Neuronal stem cell (in vitro differentiated cells): ENCODE data around the gene TREML2.

Experiments
- DNase-seq: peaks from one replicate; pipeline ENCODE4 v3.0.0-alpha.2; 2013; ENCODE audit warnings: low spot score
- H2AFZ ChIP-seq: one replicate; pipeline ENCODE4 v1.6.1; 2013; ENCODE audit warnings: mild to moderate bottlenecking, low read length, inconsistent platforms
- H2AK5ac ChIP-seq: 2 replicates; pipeline ENCODE4 v1.6.1; 2013; ENCODE audit warnings: low read depth, mild to moderate bottlenecking, inconsistent platforms, low read length, moderate library complexity, mixed read lengths
- H2BK120ac ChIP-seq: 2 replicates; pipeline ENCODE4 v1.6.1; 2013; ENCODE audit warnings: low read depth, mild to moderate bottlenecking, inconsistent platforms, low read length, moderate library complexity, mixed read lengths
- H2BK12ac ChIP-seq: one replicate; pipeline ENCODE4 v1.6.1; 2013; ENCODE audit warnings: low read length, inconsistent platforms
- H2BK15ac ChIP-seq: 2 replicates; pipeline ENCODE4 v1.6.1; 2013; ENCODE audit warnings: mild to moderate bottlenecking, low read length, inconsistent platforms, mixed read lengths
- H2BK5ac ChIP-seq: one replicate; pipeline ENCODE4 v1.6.1; 2013; ENCODE audit warnings: inconsistent platforms, mild to moderate bottlenecking, low read length, moderate library complexity
- H3K14ac ChIP-seq: one replicate; pipeline ENCODE4 v1.6.1; 2013; ENCODE audit warnings: low read length, inconsistent platforms
- H3K18ac ChIP-seq: 2 replicates; pipeline ENCODE4 v1.6.1; 2013; ENCODE audit warnings: low read length, inconsistent platforms
- H3K23ac ChIP-seq: 2 replicates; pipeline ENCODE4 v1.6.1; 2013; ENCODE audit warnings: low read depth, mild to moderate bottlenecking, mixed read lengths, low read length, inconsistent platforms; ENCODE audit not compliant: poor library complexity
- H3K27ac ChIP-seq: replicated peaks from 3 replicates; pipeline ENCODE4 v1.5.1; 2013; ENCODE audit warnings: low read length, inconsistent platforms
- H3K27me3 ChIP-seq, 3 experiments: 2 replicates each; pipeline ENCODE4 v1.6.1; 2013; ENCODE audit warnings: low read length in 3 of 3, mild to moderate bottlenecking in 2 of 3, inconsistent platforms in 1 of 3, low read depth in 1 of 3, mixed read lengths in 1 of 3, moderate library complexity in 1 of 3; ENCODE audit not compliant: control insufficient read depth in 3 of 3, insufficient read depth in 3 of 3
- H3K36me3 ChIP-seq, 2 donors: replicated peaks in 1 of 2; 2 replicates each; pipeline ENCODE4 v1.6.1; 2013; ENCODE audit warnings: low read length in 2 of 2; ENCODE audit not compliant: control insufficient read depth in 2 of 2, insufficient read depth in 2 of 2
- H3K4ac ChIP-seq: 2 replicates; pipeline ENCODE4 v1.6.1; 2013; ENCODE audit warnings: inconsistent platforms, mild to moderate bottlenecking, low read length, moderate library complexity
- H3K4me1 ChIP-seq, 2 donors: 1 replicate in 1 of 2; 2 replicates in 1 of 2; pipeline ENCODE4 v1.6.1; 2013; ENCODE audit warnings: low read length in 2 of 2, low read depth in 1 of 2; ENCODE audit not compliant: control insufficient read depth in 2 of 2, insufficient read depth in 1 of 2
- H3K4me2 ChIP-seq: one replicate; pipeline ENCODE4 v1.6.1; 2013; ENCODE audit warnings: mild to moderate bottlenecking, low read length, inconsistent platforms; ENCODE audit not compliant: insufficient read depth, poor library complexity, severe bottlenecking
- H3K4me3 ChIP-seq, 2 donors: 2 replicates each; pipeline ENCODE4 v1.5.1; 2013; ENCODE audit warnings: low read length in 2 of 2, mild to moderate bottlenecking in 2 of 2, inconsistent platforms in 1 of 2, moderate library complexity in 1 of 2
- H3K79me1 ChIP-seq: one replicate; pipeline ENCODE4 v1.6.1; 2013; ENCODE audit warnings: low read depth, mild to moderate bottlenecking, inconsistent platforms, low read length, moderate library complexity
- H3K9ac ChIP-seq: one replicate; pipeline ENCODE4 v1.6.1; 2013; ENCODE audit warnings: mild to moderate bottlenecking, low read depth, low read length, inconsistent platforms; ENCODE audit not compliant: poor library complexity
- H3K9me3 ChIP-seq, 2 donors: replicated peaks in 1 of 2; 2 replicates each; pipeline versions ENCODE3 to v1.6.1; 2013; ENCODE audit warnings: low read length in 2 of 2, mild to moderate bottlenecking in 2 of 2, inconsistent platforms in 1 of 2, low read depth in 1 of 2, mixed read lengths in 1 of 2, moderate library complexity in 1 of 2; ENCODE audit not compliant: control insufficient read depth in 2 of 2, insufficient read depth in 1 of 2
- H4K8ac ChIP-seq: one replicate; pipeline ENCODE4 v1.6.1; 2013; ENCODE audit warnings: low read depth, mild to moderate bottlenecking, inconsistent platforms, low read length, moderate library complexity
- H4K91ac ChIP-seq: one replicate; pipeline ENCODE4 v1.6.1; 2013; ENCODE audit warnings: low read length, low read depth, mild to moderate bottlenecking, inconsistent platforms; ENCODE audit not compliant: poor library complexity
- WGBS, 2 donors: extraction: QIAGEN DNeasy Blood & Tissue Kit; methylation state at CpG; one replicate each; pipeline ENCODE4 v1.1.7; 2013; ENCODE audit warnings: missing lambda C conversion rate in 2 of 2, mixed read lengths in 1 of 2; ENCODE audit not compliant: insufficient read length in 2 of 2, insufficient replicate concordance in 1 of 2; ENCODE audit errors: extremely low coverage in 2 of 2; 5-methylcytosine and 5-hydroxymethylcytosine counted together

Gene TREML2

DNA sequence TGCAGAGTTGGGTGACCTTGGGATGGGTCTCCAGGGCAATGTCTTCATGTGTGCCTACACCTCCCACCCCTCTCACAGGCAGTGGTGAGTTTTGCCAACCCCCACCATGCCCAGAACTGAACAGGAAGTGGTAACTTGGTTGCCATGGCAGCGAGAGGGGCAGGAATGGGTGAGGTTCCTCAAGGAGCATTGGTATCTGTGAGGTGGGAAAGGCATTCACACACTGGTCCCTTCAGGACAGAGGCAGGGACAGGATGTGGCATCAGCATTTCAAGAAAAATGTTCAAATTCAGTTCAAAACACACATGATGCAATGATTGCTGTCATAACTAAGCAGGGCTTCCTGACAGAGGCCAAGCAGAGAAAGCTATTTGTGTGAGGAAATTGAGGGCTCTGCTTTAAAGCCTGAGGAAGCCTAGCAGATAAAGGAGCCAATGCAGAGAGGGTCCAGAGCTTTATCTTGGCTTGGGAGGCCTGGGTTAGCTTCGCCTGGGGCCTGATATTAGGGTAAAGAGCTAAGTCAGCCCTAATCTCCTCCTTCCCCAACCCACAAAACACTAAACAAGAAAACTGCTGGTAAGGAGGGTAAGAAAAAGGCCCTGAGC, 551 bp downstream of the TREML2 start:
- Histone ChIP-seq H3K27me3 (no peaks in the 10 kb centered on the region), H3K4ac (no peak overlapping the region), H2AK5ac (no peak overlapping the region), H2BK120ac (no peak overlapping the region), H4K8ac (peak overlapping the region; percentile 25), H2BK5ac (no peak overlapping the region), H2AFZ (peak overlapping the region; percentile 64), H3K36me3 (no peaks in the 10 kb centered on the region), H3K4me1 (peaks cover 0 to 8% of the 10 kb centered on the region in 2 donors), H3K18ac (no peak overlapping the region), H3K23ac (no peak overlapping the region), H2BK12ac (no peak overlapping the region), H3K79me1 (no peaks in the 10 kb centered on the region), H3K9me3 (no peaks in the 10 kb centered on the region), H3K14ac (peak overlapping the region; percentile 72), H3K27ac (no peak overlapping the region), H3K4me3 (no peak overlapping the region), H4K91ac (no peak overlapping the region), H3K4me2 (no peak overlapping the region), H3K9ac (no peak overlapping the region), H2BK15ac (no peak overlapping the region)
- WGBS, 2 donors = no CpG with 5 or more reads among the region's 2 CpGs
- DNase-seq = no peak

DNA sequence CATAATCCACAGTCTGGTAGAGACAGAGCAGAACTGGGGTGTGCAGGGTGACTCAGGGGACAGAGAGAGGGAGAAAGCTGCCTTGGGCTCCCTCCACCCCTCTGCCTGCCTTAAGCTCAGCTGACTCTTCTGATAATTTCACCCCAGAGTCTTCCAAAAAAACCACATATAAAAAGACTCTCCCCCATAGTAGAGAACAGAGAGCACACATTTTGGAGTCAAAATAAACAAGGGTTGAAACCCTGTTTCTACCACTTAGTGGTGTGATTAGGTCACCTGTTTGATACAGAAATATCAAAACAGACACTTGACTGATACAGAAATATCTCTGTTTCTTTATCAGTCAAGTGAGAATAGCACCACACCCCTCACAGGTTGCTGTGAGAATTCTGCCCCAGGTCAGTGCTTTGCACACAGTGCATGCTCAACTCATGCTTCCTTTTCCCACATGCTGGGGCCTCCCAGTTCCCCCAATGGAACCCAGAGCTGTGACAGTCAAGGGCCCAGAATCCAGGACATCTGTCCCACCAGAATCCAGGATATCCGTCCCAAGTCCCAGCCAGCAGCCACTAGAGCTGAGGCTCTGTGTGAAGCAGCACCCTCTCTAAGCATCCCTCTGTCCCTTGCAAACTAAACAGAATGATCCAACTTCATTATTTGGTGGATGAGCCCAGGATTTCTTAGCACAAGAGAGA, 1.2 kb downstream of the TREML2 start:
- no peak overlapping the region for H3K23ac ChIP-seq
- DNase-seq = no peak
- H3K4ac ChIP-seq = no peak overlapping the region
- H3K4me3 ChIP-seq = no peak overlapping the region
- H3K27ac ChIP-seq = no peak overlapping the region
- H3K4me1 ChIP-seq = peaks cover 0 to 8% of the 10 kb centered on the region in 2 donors
- H4K91ac ChIP-seq = no peak overlapping the region
- no peak overlapping the region for H2BK12ac ChIP-seq
- no peak overlapping the region for H2BK120ac ChIP-seq
- no peaks in the 10 kb centered on the region for H3K9me3 ChIP-seq
- no peak overlapping the region for H2BK5ac ChIP-seq
- H2AFZ ChIP-seq = peak overlapping the region; percentile 64
- no peak overlapping the region for H2AK5ac ChIP-seq
- no CpG with 5 or more reads among the region's 1 CpG for WGBS, 2 donors
- no peaks in the 10 kb centered on the region for H3K79me1 ChIP-seq
- peak overlapping the region; percentile 25 for H4K8ac ChIP-seq
- H3K27me3 ChIP-seq = peaks cover 0 to under 1% (median 0%) of the 10 kb centered on the region in 3 experiments
- no peak overlapping the region for H3K4me2 ChIP-seq
- H3K18ac ChIP-seq = no peak overlapping the region
- no peaks in the 10 kb centered on the region for H3K36me3 ChIP-seq
- H3K9ac ChIP-seq = no peak overlapping the region
- no peak overlapping the region for H2BK15ac ChIP-seq
- no peak overlapping the region for H3K14ac ChIP-seq

DNA sequence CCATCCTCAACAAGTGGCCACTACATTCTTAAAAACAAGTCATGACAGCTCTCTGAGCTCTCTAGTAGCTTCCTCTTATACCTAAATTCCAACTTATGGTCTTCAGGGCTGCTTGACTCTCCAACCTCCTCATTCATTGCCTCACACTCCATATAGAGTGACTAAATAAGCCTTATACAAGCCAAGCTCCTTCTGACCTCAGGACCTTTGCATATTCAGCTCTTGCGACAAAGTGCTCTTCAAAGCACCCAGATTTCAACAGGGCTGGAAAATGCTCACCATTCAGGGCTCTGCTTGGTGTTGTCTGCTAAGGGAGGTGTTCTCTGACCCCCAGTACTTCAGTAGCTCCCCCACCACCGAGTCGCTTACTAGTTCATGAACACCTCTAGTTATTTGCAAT, 3.7 kb downstream of the TREML2 start:
- H3K36me3 ChIP-seq = no peaks in the 10 kb centered on the region
- no peak overlapping the region for H3K4me2 ChIP-seq
- H3K14ac ChIP-seq = no peak overlapping the region
- no peak overlapping the region for H2BK5ac ChIP-seq
- H4K8ac ChIP-seq = no peak overlapping the region
- H3K79me1 ChIP-seq = no peaks in the 10 kb centered on the region
- H3K4ac ChIP-seq = no peak overlapping the region
- no peak overlapping the region for H4K91ac ChIP-seq
- peaks cover 0 to 4% (median 0%) of the 10 kb centered on the region in 3 experiments for H3K27me3 ChIP-seq
- no peak overlapping the region for H2BK120ac ChIP-seq
- no peak overlapping the region for H3K9ac ChIP-seq
- WGBS, 2 donors = no CpG with 5 or more reads among the region's 3 CpGs
- no peak overlapping the region for H3K23ac ChIP-seq
- H3K9me3 ChIP-seq = peaks cover 0 to 2% of the 10 kb centered on the region in 2 donors
- no peak overlapping the region for H2AK5ac ChIP-seq
- no peak overlapping the region for H3K4me3 ChIP-seq
- no peak overlapping the region for H3K27ac ChIP-seq
- no peak for DNase-seq
- no peak overlapping the region for H2BK12ac ChIP-seq
- no peak overlapping the region for H2AFZ ChIP-seq
- no peak overlapping the region for H2BK15ac ChIP-seq
- H3K18ac ChIP-seq = no peak overlapping the region
- H3K4me1 ChIP-seq = peaks cover 2 to 8% of the 10 kb centered on the region in 2 donors

DNA sequence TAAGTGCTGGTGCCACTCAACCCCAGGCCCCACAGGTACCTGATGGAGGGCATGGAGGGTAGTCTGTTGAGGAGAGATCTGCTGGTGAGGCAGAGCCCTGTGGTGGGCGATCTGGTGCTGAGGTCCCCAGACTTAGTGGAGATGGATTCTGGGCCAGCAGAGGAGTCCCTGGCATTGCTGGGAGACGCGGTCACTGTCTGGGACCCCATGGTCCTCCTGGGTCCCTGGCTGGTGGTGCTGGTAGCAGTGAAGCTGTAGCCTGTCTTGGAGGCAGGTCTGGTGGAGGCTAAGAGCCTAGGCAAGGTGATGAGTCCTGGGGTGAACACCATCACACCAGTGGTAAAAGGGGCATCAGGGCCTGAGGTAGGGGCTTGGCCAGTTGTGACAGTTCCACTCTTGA, 6.6 kb downstream of the TREML2 start:
- H3K14ac ChIP-seq = no peak overlapping the region
- H3K27ac ChIP-seq = no peak overlapping the region
- H3K4me3 ChIP-seq = no peak overlapping the region
- no peak overlapping the region for H4K91ac ChIP-seq
- no peak overlapping the region for H2AK5ac ChIP-seq
- peak overlapping the region; percentile 19 for H3K18ac ChIP-seq
- peaks cover 0 to 2% of the 10 kb centered on the region in 2 donors for H3K4me1 ChIP-seq
- no peak overlapping the region for H2BK12ac ChIP-seq
- peak overlapping the region; percentile 52 for H3K23ac ChIP-seq
- peaks cover 0 to 4% (median 0%) of the 10 kb centered on the region in 3 experiments for H3K27me3 ChIP-seq
- H3K4me2 ChIP-seq = no peak overlapping the region
- H2AFZ ChIP-seq = no peak overlapping the region
- no peak overlapping the region for H3K9ac ChIP-seq
- H2BK15ac ChIP-seq = no peak overlapping the region
- no peak overlapping the region for H2BK120ac ChIP-seq
- H2BK5ac ChIP-seq = no peak overlapping the region
- DNase-seq = no peak
- H4K8ac ChIP-seq = no peak overlapping the region
- no peaks in the 10 kb centered on the region for H3K79me1 ChIP-seq
- no CpG with 5 or more reads among the region's 3 CpGs for WGBS, 2 donors
- H3K9me3 ChIP-seq = peaks cover 6 to 11% of the 10 kb centered on the region in 2 donors
- no peak overlapping the region for H3K4ac ChIP-seq
- H3K36me3 ChIP-seq = no peaks in the 10 kb centered on the region
